Endothelial cell of umbilical vein (primary cell): Measurements from ENCODE around the gene VIM. TPM values are rescaled to one million over a fixed set of nuclear protein-coding genes. Genes with fewer than 3 reads are reported as not detected.

Experiments used
- BruUV-seq: library from RNA; stranded (reverse); fragments of 400-500 nt; replicated peaks from 2 replicates; lab custom pipeline; 2021; lab: Mats Ljungman, UMichigan
- CTCF ChIA-PET: fragments of 300-600, 350-600 bp; sonication (Branson Sonifier 250); formaldehyde crosslinking; loops from one replicate; lab custom pipeline; 2021; ENCODE audit warnings: antibody characterized with exemption, inconsistent platforms; lab: Charles Lee
- POLR2A ChIA-PET: fragments of 300-600, 350-600 bp; sonication (Branson Sonifier 250); formaldehyde crosslinking; loops from one replicate; lab custom pipeline; 2021; ENCODE audit warnings: antibody characterized with exemption, inconsistent platforms; lab: Charles Lee
- DNase-seq: peaks from one replicate; pipeline ENCODE4 v3.0.0-alpha.2; 2011; ENCODE audit warnings: low read depth, low spot score
- FAIRE-seq: peaks from 2 replicates; lab custom pipeline; 2011; peaks lifted over from hg19 to GRCh38; lab: Jason Lieb, UNC
- H2AFZ ChIP-seq: 2 replicates; pipeline ENCODE4 v1.6.0; 2012; ENCODE audit warnings: low read depth, low read length, control low read depth, inconsistent platforms
- H3K27ac ChIP-seq: 2 replicates; pipeline ENCODE4 v1.5.1; 2011; ENCODE audit warnings: low read depth, mild to moderate bottlenecking, control low read depth, low read length, moderate library complexity; ENCODE audit not compliant: insufficient read depth
- H3K27me3 ChIP-seq, 2 experiments: 2 replicates each; pipeline versions ENCODE4 v1.6.0 to v1.6.1; 2011; ENCODE audit warnings: low read length in 2 of 2, mixed read lengths in 1 of 2; ENCODE audit not compliant: control insufficient read depth in 2 of 2, insufficient read depth in 2 of 2
- H3K36me3 ChIP-seq, 2 experiments: 2 replicates in 1 of 2; 3 replicates in 1 of 2; pipeline ENCODE4 v1.5.1; 2011; ENCODE audit warnings: low read length in 2 of 2, mild to moderate bottlenecking in 1 of 2, moderate library complexity in 1 of 2; ENCODE audit not compliant: control insufficient read depth in 2 of 2, insufficient read depth in 2 of 2; ENCODE audit errors: extremely low read depth in 1 of 2
- H3K4me1 ChIP-seq: 3 replicates; pipeline ENCODE4 v1.5.1; 2011; ENCODE audit warnings: mild to moderate bottlenecking, low read length; ENCODE audit not compliant: control insufficient read depth, insufficient read depth; ENCODE audit errors: extremely low read depth
- H3K4me2 ChIP-seq: 2 replicates; pipeline ENCODE4 v1.6.1; 2011; ENCODE audit warnings: low read length, control low read depth, mixed read lengths; ENCODE audit not compliant: insufficient read depth
- H3K4me3 ChIP-seq, 3 experiments: fragments of 200-600 bp in 1 of 3; sonication (generic), shearing (Covaris generic) in 1 of 3; replicated peaks in 1 of 3; 2 replicates each; pipeline ENCODE4 v1.5.1; 2011 to 2016; ENCODE audit warnings: control low read depth in 3 of 3, low read length in 3 of 3, mild to moderate bottlenecking in 2 of 3, inconsistent platforms in 1 of 3, low read depth in 1 of 3, moderate library complexity in 1 of 3; ENCODE audit not compliant: insufficient read depth in 1 of 3
- H3K79me2 ChIP-seq: 2 replicates; pipeline ENCODE4 v1.6.0; 2012; ENCODE audit warnings: low read length, inconsistent platforms; ENCODE audit not compliant: control insufficient read depth, insufficient read depth
- H3K9ac ChIP-seq: replicated peaks from 2 replicates; pipeline ENCODE3; 2011; ENCODE audit warnings: low read length, control low read depth; ENCODE audit not compliant: insufficient read depth; ENCODE audit errors: extremely low read depth
- H3K9me1 ChIP-seq: replicated peaks from 3 replicates; pipeline ENCODE4 v1.6.0; 2011; ENCODE audit warnings: mild to moderate bottlenecking, low read length; ENCODE audit not compliant: control insufficient read depth, insufficient read depth; ENCODE audit errors: extremely low read depth
- H3K9me3 ChIP-seq: replicated peaks from 2 replicates; pipeline ENCODE4 v1.5.1; 2012; ENCODE audit warnings: low read length, inconsistent platforms; ENCODE audit not compliant: control insufficient read depth, insufficient read depth
- H4K20me1 ChIP-seq: replicated peaks from 2 replicates; pipeline ENCODE3; 2011; ENCODE audit warnings: mild to moderate bottlenecking, low read length; ENCODE audit not compliant: control insufficient read depth, insufficient read depth; ENCODE audit errors: extremely low read depth
- CTCF ChIP-seq, 2 donors: IDR thresholded peaks; 1 replicate in 1 of 2; 2 replicates in 1 of 2; pipeline ENCODE4 v1.5.1; 2011; ENCODE audit warnings: low read length in 2 of 2, mild to moderate bottlenecking in 2 of 2, moderate library complexity in 2 of 2, control low read depth in 1 of 2, inconsistent platforms in 1 of 2, low read depth in 1 of 2; ENCODE audit not compliant: insufficient read depth in 1 of 2; ENCODE audit errors: extremely low read depth in 1 of 2
- EZH2 ChIP-seq: IDR thresholded peaks from 2 replicates; pipeline ENCODE4 v1.6.1; 2012; ENCODE audit warnings: borderline replicate concordance, low read depth, mild to moderate bottlenecking, moderate library complexity, low read length, inconsistent platforms; ENCODE audit not compliant: severe bottlenecking
- FOS ChIP-seq: IDR thresholded peaks from 2 replicates; pipeline ENCODE4 v1.6.1; 2011; ENCODE audit warnings: mild to moderate bottlenecking, low read length, moderate library complexity, borderline replicate concordance; ENCODE audit not compliant: insufficient read depth
- GATA2 ChIP-seq: IDR thresholded peaks from 2 replicates; pipeline ENCODE4 v1.7.0; 2011; ENCODE audit warnings: low read depth, mild to moderate bottlenecking, moderate library complexity, mixed read lengths, low read length; ENCODE audit not compliant: insufficient read length, insufficient read depth
- JUN ChIP-seq: IDR thresholded peaks from 2 replicates; pipeline ENCODE4 v1.6.1; 2011; ENCODE audit warnings: borderline replicate concordance, low read depth; ENCODE audit not compliant: insufficient read length, insufficient read depth
- MAX ChIP-seq: IDR thresholded peaks from 2 replicates; pipeline ENCODE4 v1.6.1; 2011; ENCODE audit not compliant: insufficient read depth, insufficient read length
- MYC ChIP-seq: IDR thresholded peaks from one replicate; pipeline ENCODE4 v1.6.1; 2011; ENCODE audit warnings: mild to moderate bottlenecking, low read depth, low read length
- POLR2A ChIP-seq: IDR thresholded peaks from 2 replicates; pipeline ENCODE4 v1.6.1; 2012; ENCODE audit warnings: low read depth, mild to moderate bottlenecking, control low read depth, low read length
- POLR2AphosphoS5 ChIP-seq: IDR thresholded peaks from 2 replicates; pipeline ENCODE4 v1.6.1; 2012; ENCODE audit warnings: low read depth, mild to moderate bottlenecking, control low read depth, low read length, moderate library complexity; ENCODE audit not compliant: insufficient read depth
- dilution Hi-C: fragments of 300-500 bp; cut with MboI; formaldehyde crosslinking; loops from one replicate; pipeline ENCODE4 v1.15.0; 2019; ENCODE audit warnings: low sequenced_read_pairs; ENCODE audit not compliant: extremely low pct_ligation_motif_present
- intact Hi-C: fragments of 100-400 bp; cut with micrococcal nuclease; formaldehyde crosslinking; loops from one replicate; pipeline ENCODE4 v1.10.0; 2022
- polyA plus RNA-seq, 4 experiments: library from polyadenylated mRNA; depleted of rRNA in 3 of 4; stranded (reverse) in 3 of 4; unstranded in 1 of 4; fragments of >200 nt; gene quantifications; 2 replicates each; pipeline versions ENCODE4 v1.2.1 to v1.2.3, GENCODE V29; 2011 to 2012; ENCODE audit warnings: missing spikeins in 1 of 4
- total RNA-seq: library from RNA; stranded (reverse); gene quantifications from 2 replicates; pipeline ENCODE4 v1.2.3, GENCODE V29; 2021

Gene VIM
- total and polyA plus RNA-seq, 2 donors (not counting 3 experiments of a cell fraction or from before 2014, with no cell fraction given), result 5,699 to 5,781 TPM

DNA sequence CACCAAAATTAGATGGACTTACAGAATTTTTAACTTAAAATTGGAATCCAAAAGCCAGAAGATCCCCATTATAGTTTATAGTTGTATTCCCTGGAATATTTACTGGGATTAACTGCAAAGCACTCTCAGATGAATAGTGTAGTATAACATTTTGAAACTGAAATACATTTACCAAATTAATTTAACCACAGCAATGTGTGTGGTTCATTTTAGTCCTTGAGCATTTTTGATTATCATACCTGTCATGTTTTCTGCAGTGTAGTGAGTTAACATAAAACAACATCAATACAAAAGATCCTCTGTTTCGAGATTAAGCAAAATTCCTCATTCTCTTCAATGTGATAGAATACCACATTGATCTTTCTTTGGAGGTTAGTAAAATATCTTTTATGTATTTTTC lies 3.7 kb downstream of the VIM start:
- Histone ChIP-seq H3K4me3 (peak overlapping the region; percentile 81 to 99 (median 87)), H3K4me1 (peaks cover 47% of the 10 kb centered on the region), H3K9me3 (no peaks in the 10 kb centered on the region), H3K79me2 (peaks cover 64% of the 10 kb centered on the region), H3K9ac (peak overlapping the region; percentile 89), H2AFZ (no peak overlapping the region), H3K36me3 (peaks cover 25 to 62% of the 10 kb centered on the region in 2 experiments), H3K27me3 (no peaks in the 10 kb centered on the region), H3K4me2 (peak overlapping the region; percentile 97), H3K9me1 (no peaks in the 10 kb centered on the region), H3K27ac (peak overlapping the region; percentile 67), H4K20me1 (peaks cover 25% of the 10 kb centered on the region)
- FAIRE-seq, result no peak
- dilution Hi-C loops (no loop called here), intact Hi-C loops (no loop called here)
- ChIA-PET POLR2A (interaction anchor here (1.0 to 1.6 kb wide), 5 partner anchors 225 to 399 kb away, joined by 3 to 4 read pairs (median 3); no protein-coding TSS in a partner anchor), CTCF (interaction anchor here (0.7 to 5.8 kb wide), 8 partner anchors 16 to 379 kb away, joined by 3 to 46 read pairs (median 10); partner anchors contain the start of gene TRDMT1)
- no TSS peak for BruUV-seq
- DNase-seq, result no peak
- TF ChIP-seq FOS (no peak), MYC (no peak), POLR2A (peak; percentile 60), POLR2AphosphoS5 (no peak), JUN (no peak), GATA2 (no peak), CTCF (IDR thresholded peaks at IDR 0.05; ENCODE audit: extremely low read depth in 1 of 2, insufficient read depth in 1 of 2, low read depth in 1 of 2, low read length in 2 of 2) (no peak), EZH2 (no peak), MAX (no peak)
